OCI-LY1 (cell line): Measurements from ENCODE around the gene USP46.

Experiments used
- H2AFZ ChIP-seq: fragments of 200-600 bp; sonication (generic), shearing (Covaris generic); 2 replicates; pipeline ENCODE4 v1.6.0; 2014; ENCODE audit warnings: antibody characterized with exemption, mild to moderate bottlenecking, low read length
- H3F3A ChIP-seq: fragments of 200-600 bp; sonication (generic), shearing (Covaris generic); 2 replicates; pipeline ENCODE4 v1.6.0; 2014; ENCODE audit warnings: mild to moderate bottlenecking, antibody characterized with exemption, low read length, moderate library complexity; ENCODE audit not compliant: insufficient read depth
- H3K27ac ChIP-seq: fragments of 200-600 bp; sonication (generic); 2 replicates; pipeline ENCODE4 v1.5.1; 2014; ENCODE audit warnings: low read length, mixed run types, mild to moderate bottlenecking, low read depth; ENCODE audit not compliant: poor library complexity, severe bottlenecking
- H3K27me3 ChIP-seq: fragments of 200-600 bp; sonication (generic); 2 replicates; pipeline ENCODE4 v1.6.0; 2014; ENCODE audit warnings: antibody characterized with exemption, mild to moderate bottlenecking, low read length, moderate library complexity; ENCODE audit not compliant: insufficient read depth
- H3K36me3 ChIP-seq: fragments of 200-600 bp; sonication (generic); 2 replicates; pipeline ENCODE4 v1.6.1; 2014; ENCODE audit warnings: mild to moderate bottlenecking, antibody characterized with exemption, low read length, moderate library complexity, mixed read lengths; ENCODE audit not compliant: insufficient read depth
- H3K4me1 ChIP-seq: fragments of 200-600 bp; sonication (generic); 2 replicates; pipeline ENCODE4 v1.5.1; 2014; ENCODE audit warnings: mild to moderate bottlenecking, low read length, moderate library complexity; ENCODE audit not compliant: insufficient read depth, severe bottlenecking
- H3K4me2 ChIP-seq: fragments of 200-600 bp; sonication (generic), shearing (Covaris generic); 2 replicates; pipeline ENCODE4 v1.6.1; 2014; ENCODE audit warnings: low read length
- H3K4me3 ChIP-seq: fragments of 200-600 bp; sonication (generic); 2 replicates; pipeline ENCODE4 v1.5.1; 2014; ENCODE audit warnings: low read length, low read depth, mild to moderate bottlenecking, mixed read lengths; ENCODE audit not compliant: poor library complexity, severe bottlenecking
- H3K79me2 ChIP-seq: fragments of 200-600 bp; shearing (Covaris generic); 2 replicates; pipeline ENCODE4 v1.6.1; 2016; ENCODE audit warnings: mixed run types, low read length, mixed read lengths; ENCODE audit not compliant: insufficient read depth
- H3K9ac ChIP-seq: fragments of 200-600 bp; sonication (generic), shearing (Covaris generic); 2 replicates; pipeline ENCODE4 v1.6.1; 2014; ENCODE audit warnings: mild to moderate bottlenecking, low read length, mixed read lengths
- H3K9me2 ChIP-seq: fragments of 200-600 bp; sonication (generic), shearing (Covaris generic); 2 replicates; pipeline ENCODE4 v1.6.1; 2014; ENCODE audit warnings: low read depth, mild to moderate bottlenecking, low read length, mixed read lengths
- H3K9me3 ChIP-seq: fragments of 200-600 bp; shearing (Covaris generic); 2 replicates; pipeline ENCODE4 v1.6.1; 2014; ENCODE audit warnings: low read length, mixed read lengths
- H4K20me1 ChIP-seq: fragments of 200-600 bp; sonication (generic), shearing (Covaris generic); 2 replicates; pipeline ENCODE4 v1.6.0; 2016; ENCODE audit warnings: mild to moderate bottlenecking, low read length; ENCODE audit not compliant: insufficient read depth
- EZH2 ChIP-seq: fragments of 200-600 bp; sonication (generic), shearing (Covaris generic); IDR thresholded peaks from 2 replicates; pipeline ENCODE4 v1.8.0; 2017; ENCODE audit warnings: borderline replicate concordance, mixed run types, mild to moderate bottlenecking, antibody characterized with exemption, low read length, moderate library complexity, mixed read lengths
- TF ChIP-seq, protein P1 (sequence below): fragments of 200-600 bp; sonication (generic), shearing (Covaris generic); IDR thresholded peaks from 2 replicates; pipeline ENCODE4 v1.5.1; 2017; ENCODE audit warnings: mild to moderate bottlenecking, antibody characterized with exemption, low read length, moderate library complexity, mixed read lengths

USP46 gene

DNA sequence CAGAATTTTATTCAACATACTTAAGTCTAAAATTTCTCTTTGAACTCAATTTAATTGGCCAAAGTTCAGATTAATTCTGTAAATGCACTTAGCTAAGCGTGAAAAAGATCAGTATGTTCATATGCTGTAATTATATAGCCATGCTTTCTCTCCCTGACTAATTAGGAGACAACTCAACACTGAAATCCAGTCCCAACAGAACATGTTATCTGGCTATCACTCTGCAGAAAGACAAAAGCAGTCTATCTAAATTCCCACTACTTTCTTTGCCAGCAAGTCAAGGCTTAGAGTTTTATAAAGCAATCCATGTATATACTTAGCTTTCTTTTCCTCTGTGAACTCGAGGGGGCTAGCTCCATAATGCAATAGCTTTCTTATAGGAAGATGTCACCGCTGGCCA is 16.0 kb upstream of the USP46 start:
- H3K9me3 ChIP-seq: no peaks in the 10 kb centered on the region
- no peak overlapping the region for H3K27ac ChIP-seq
- no peaks in the 10 kb centered on the region for H3K4me1 ChIP-seq
- no peak overlapping the region for H2AFZ ChIP-seq
- no peaks in the 10 kb centered on the region for H3K36me3 ChIP-seq
- TF ChIP-seq, protein P1, sequence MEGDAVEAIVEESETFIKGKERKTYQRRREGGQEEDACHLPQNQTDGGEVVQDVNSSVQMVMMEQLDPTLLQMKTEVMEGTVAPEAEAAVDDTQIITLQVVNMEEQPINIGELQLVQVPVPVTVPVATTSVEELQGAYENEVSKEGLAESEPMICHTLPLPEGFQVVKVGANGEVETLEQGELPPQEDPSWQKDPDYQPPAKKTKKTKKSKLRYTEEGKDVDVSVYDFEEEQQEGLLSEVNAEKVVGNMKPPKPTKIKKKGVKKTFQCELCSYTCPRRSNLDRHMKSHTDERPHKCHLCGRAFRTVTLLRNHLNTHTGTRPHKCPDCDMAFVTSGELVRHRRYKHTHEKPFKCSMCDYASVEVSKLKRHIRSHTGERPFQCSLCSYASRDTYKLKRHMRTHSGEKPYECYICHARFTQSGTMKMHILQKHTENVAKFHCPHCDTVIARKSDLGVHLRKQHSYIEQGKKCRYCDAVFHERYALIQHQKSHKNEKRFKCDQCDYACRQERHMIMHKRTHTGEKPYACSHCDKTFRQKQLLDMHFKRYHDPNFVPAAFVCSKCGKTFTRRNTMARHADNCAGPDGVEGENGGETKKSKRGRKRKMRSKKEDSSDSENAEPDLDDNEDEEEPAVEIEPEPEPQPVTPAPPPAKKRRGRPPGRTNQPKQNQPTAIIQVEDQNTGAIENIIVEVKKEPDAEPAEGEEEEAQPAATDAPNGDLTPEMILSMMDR: no peak
- no peak for TF ChIP-seq EZH2
- H3K4me3 ChIP-seq: no peak overlapping the region
- H4K20me1 ChIP-seq: no peaks in the 10 kb centered on the region
- no peaks in the 10 kb centered on the region for H3K79me2 ChIP-seq
- H3K4me2 ChIP-seq: no peak overlapping the region
- no peaks in the 10 kb centered on the region for H3K9me2 ChIP-seq
- no peaks in the 10 kb centered on the region for H3K27me3 ChIP-seq
- H3F3A ChIP-seq: no peaks in the 10 kb centered on the region
- H3K9ac ChIP-seq: no peak overlapping the region

DNA sequence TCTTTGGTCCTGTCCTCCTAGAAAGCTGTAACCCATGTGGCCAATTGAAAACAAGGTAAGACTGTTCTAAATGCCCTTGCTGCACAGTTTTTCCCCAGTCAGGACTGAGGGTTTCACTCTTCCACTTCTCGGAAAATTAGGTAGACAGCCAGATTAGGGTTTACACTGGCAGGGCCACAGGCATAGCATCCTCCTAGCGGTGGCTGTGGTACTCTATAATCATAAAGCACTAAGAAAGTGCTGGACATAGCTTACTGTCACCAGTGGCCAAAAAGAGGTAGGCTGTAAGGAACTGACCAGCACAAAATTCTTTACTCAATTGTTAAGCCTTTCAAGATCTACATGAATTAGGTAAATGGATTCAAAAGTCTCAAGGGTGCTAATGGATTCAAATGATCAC is 11.6 kb upstream of the USP46 start:
- TF ChIP-seq, protein P1: no peak
- no peak for TF ChIP-seq EZH2
- no peak overlapping the region for H3K9ac ChIP-seq
- no peak overlapping the region for H3K4me2 ChIP-seq
- H4K20me1 ChIP-seq: no peaks in the 10 kb centered on the region
- H3K9me2 ChIP-seq: no peaks in the 10 kb centered on the region
- H3K27me3 ChIP-seq: no peaks in the 10 kb centered on the region
- H3K79me2 ChIP-seq: no peaks in the 10 kb centered on the region
- H3K36me3 ChIP-seq: no peaks in the 10 kb centered on the region
- H3F3A ChIP-seq: no peaks in the 10 kb centered on the region
- no peaks in the 10 kb centered on the region for H3K9me3 ChIP-seq
- H2AFZ ChIP-seq: no peak overlapping the region
- no peaks in the 10 kb centered on the region for H3K4me1 ChIP-seq
- H3K4me3 ChIP-seq: no peak overlapping the region
- no peak overlapping the region for H3K27ac ChIP-seq

- Histone ChIP-seq H3F3A (no peaks in the 10 kb centered on the region), H3K27me3 (no peaks in the 10 kb centered on the region), H4K20me1 (no peaks in the 10 kb centered on the region), H3K79me2 (no peaks in the 10 kb centered on the region), H3K36me3 (no peaks in the 10 kb centered on the region), H3K9me2 (no peaks in the 10 kb centered on the region), H3K4me3 (no peak overlapping the region), H3K4me2 (no peak overlapping the region), H2AFZ (no peak overlapping the region), H3K4me1 (no peaks in the 10 kb centered on the region), H3K9me3 (no peaks in the 10 kb centered on the region), H3K27ac (no peak overlapping the region), H3K9ac (no peak overlapping the region)
- TF ChIP-seq, protein P1: no peak
- no peak for TF ChIP-seq EZH2
These were observed 11.0 kb upstream of the USP46 start for GRCh38 chr4:52670121-52670520.
